Loucy (cell line): Measurements from ENCODE around the gene EGR4.
A peak's percentile ranks its signal among the peaks of the same experiment; 100 is the strongest.

Source experiments
- H2AFZ ChIP-seq: fragments of 200-600 bp; sonication (generic); 2 replicates; pipeline ENCODE4 v1.6.0; 2016; ENCODE audit warnings: antibody characterized with exemption, mild to moderate bottlenecking, low read length, moderate library complexity
- H3F3A ChIP-seq: fragments of 200-600 bp; 2 replicates; pipeline ENCODE4 v1.6.0; 2016; ENCODE audit warnings: antibody characterized with exemption, low read depth, mild to moderate bottlenecking
- H3K27me3 ChIP-seq: fragments of 200-600 bp; sonication (generic); 2 replicates; pipeline ENCODE4 v1.6.1; 2014; ENCODE audit warnings: low read length, mild to moderate bottlenecking; ENCODE audit not compliant: insufficient read depth, poor library complexity, severe bottlenecking
- H3K36me3 ChIP-seq: fragments of 200-600 bp; sonication (generic); 2 replicates; pipeline ENCODE4 v1.6.1; 2016; ENCODE audit warnings: low read length; ENCODE audit not compliant: insufficient read depth
- H3K4me1 ChIP-seq: fragments of 200-600 bp; sonication (generic); 2 replicates; pipeline ENCODE4 v1.5.1; 2014; ENCODE audit warnings: low read length, mild to moderate bottlenecking; ENCODE audit not compliant: insufficient read depth, poor library complexity, severe bottlenecking
- H3K4me2 ChIP-seq: fragments of 200-600 bp; sonication (generic); 2 replicates; pipeline ENCODE4 v1.6.0; 2014; ENCODE audit warnings: antibody characterized with exemption, low read length, low read depth, mild to moderate bottlenecking; ENCODE audit not compliant: poor library complexity, severe bottlenecking
- H3K4me3 ChIP-seq: fragments of 200-600 bp; sonication (generic); 2 replicates; pipeline ENCODE4 v1.5.1; 2014; ENCODE audit warnings: low read length, mild to moderate bottlenecking, mixed read lengths; ENCODE audit not compliant: poor library complexity, severe bottlenecking
- H3K79me2 ChIP-seq: fragments of 200-600 bp; sonication (generic); 2 replicates; pipeline ENCODE4 v1.6.1; 2014; ENCODE audit warnings: low read length; ENCODE audit not compliant: insufficient read depth
- H3K9ac ChIP-seq: fragments of 200-600 bp; sonication (generic); 2 replicates; pipeline ENCODE4 v1.6.0; 2014; ENCODE audit warnings: mild to moderate bottlenecking, low read depth, low read length, moderate library complexity; ENCODE audit not compliant: poor library complexity, severe bottlenecking
- H3K9me2 ChIP-seq: fragments of 200-600 bp; sonication (generic); replicated peaks from 2 replicates; pipeline ENCODE4 v1.6.1; 2016; ENCODE audit warnings: low read depth, low read length, mixed read lengths
- H3K9me3 ChIP-seq: fragments of 200-600 bp; sonication (generic); 2 replicates; pipeline ENCODE4 v1.6.1; 2014; ENCODE audit warnings: mild to moderate bottlenecking, antibody characterized with exemption, low read length, low read depth; ENCODE audit not compliant: insufficient read depth
- H4K20me1 ChIP-seq: fragments of 200-600 bp; sonication (generic); 2 replicates; pipeline ENCODE4 v1.6.0; 2014; ENCODE audit warnings: antibody characterized with exemption, low read length, mild to moderate bottlenecking; ENCODE audit not compliant: insufficient read depth, poor library complexity, severe bottlenecking
- CTCF ChIP-seq: fragments of 200-600 bp; sonication (generic); conservative IDR thresholded peaks from 2 replicates; pipeline ENCODE4 v1.5.1; 2014; ENCODE audit warnings: mild to moderate bottlenecking, antibody characterized with exemption, low read length
- EZH2phosphoT487 ChIP-seq: fragments of 200-600 bp; IDR thresholded peaks from 2 replicates; pipeline ENCODE4 v1.6.1; 2018; ENCODE audit warnings: antibody characterized with exemption, mild to moderate bottlenecking, moderate library complexity, borderline replicate concordance

EGR4 gene

DNA sequence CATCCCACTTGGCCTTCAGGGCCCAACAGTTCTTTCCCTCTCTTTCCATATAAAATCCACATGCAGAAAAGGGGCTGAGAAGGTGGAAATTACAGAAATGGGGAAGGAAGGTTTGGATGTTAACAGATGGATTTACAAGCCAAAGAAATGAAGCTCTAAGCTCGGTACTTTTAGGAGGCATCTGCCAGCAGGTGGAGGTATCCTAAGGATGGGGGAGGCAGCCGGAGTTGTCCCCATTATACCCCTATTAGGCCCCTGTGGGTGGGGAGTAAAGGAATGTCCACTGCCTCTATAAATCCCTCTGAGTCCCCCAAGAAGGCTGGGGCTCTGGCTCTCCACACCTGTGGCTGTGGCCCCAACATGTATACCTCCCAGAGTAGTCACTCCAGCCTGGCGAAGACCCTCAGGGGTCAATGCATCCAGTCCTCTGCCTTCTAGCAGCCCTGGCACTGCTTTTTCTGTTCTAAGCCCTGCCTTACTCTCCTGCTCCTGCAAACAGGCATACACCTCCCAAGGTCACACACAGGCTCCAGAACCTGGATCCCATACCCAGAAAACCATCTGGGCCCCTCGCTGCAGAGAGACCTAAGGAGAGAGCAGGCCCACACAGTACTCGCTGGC is 10.3 kb downstream of the EGR4 start:
- H3K9me2 ChIP-seq = no peaks in the 10 kb centered on the region
- peak overlapping the region; percentile 97 for H3K4me2 ChIP-seq
- H3K9me3 ChIP-seq = no peaks in the 10 kb centered on the region
- TF ChIP-seq CTCF (peak; percentile 23), EZH2phosphoT487 (no peak)
- H3K9ac ChIP-seq = peak overlapping the region; percentile 91
- H4K20me1 ChIP-seq = peaks cover 51% of the 10 kb centered on the region
- no peaks in the 10 kb centered on the region for H3K27me3 ChIP-seq
- peaks cover 55% of the 10 kb centered on the region for H3K4me1 ChIP-seq
- H3F3A ChIP-seq = peaks cover 8% of the 10 kb centered on the region; the same call in 1 of the 2 replicates
- H3K79me2 ChIP-seq = peaks cover 60% of the 10 kb centered on the region
- no peak overlapping the region for H2AFZ ChIP-seq
- H3K4me3 ChIP-seq = peak overlapping the region; percentile 86
- no peaks in the 10 kb centered on the region for H3K36me3 ChIP-seq

GRCh38 chr2:73281244-73281643 is 12.1 kb downstream of the EGR4 start:
- TF ChIP-seq EZH2phosphoT487 (no peak), CTCF (no peak)
- no peaks in the 10 kb centered on the region for H3K36me3 ChIP-seq
- peak overlapping the region; percentile 16 for H3K4me3 ChIP-seq
- peaks cover 60% of the 10 kb centered on the region for H4K20me1 ChIP-seq
- no peak overlapping the region for H3K9ac ChIP-seq
- peaks cover 55% of the 10 kb centered on the region for H3K4me1 ChIP-seq
- H2AFZ ChIP-seq = no peak overlapping the region
- H3F3A ChIP-seq = peaks cover 8% of the 10 kb centered on the region; the same call in 1 of the 2 replicates
- no peaks in the 10 kb centered on the region for H3K9me2 ChIP-seq
- H3K9me3 ChIP-seq = no peaks in the 10 kb centered on the region
- H3K79me2 ChIP-seq = peaks cover 78% of the 10 kb centered on the region
- H3K4me2 ChIP-seq = peak overlapping the region; percentile 97
- no peaks in the 10 kb centered on the region for H3K27me3 ChIP-seq

- Histone ChIP-seq H3K4me2 (peak overlapping the region; percentile 97), H3F3A (peaks cover 1% of the 10 kb centered on the region; the same call in 1 of the 2 replicates)
These were observed 13.5 kb downstream of the EGR4 start for GRCh38 chr2:73279852-73280251.

More at GRCh38 chr2:73279852-73280251, 13.5 kb downstream of the EGR4 start:
- Histone ChIP-seq H3K9me2 (no peaks in the 10 kb centered on the region), H3K79me2 (peaks cover 81% of the 10 kb centered on the region), H3K9ac (no peak overlapping the region), H3K9me3 (no peaks in the 10 kb centered on the region), H4K20me1 (peaks cover 60% of the 10 kb centered on the region), H2AFZ (no peak overlapping the region), H3K4me3 (no peak overlapping the region), H3K36me3 (no peaks in the 10 kb centered on the region), H3K27me3 (no peaks in the 10 kb centered on the region), H3K4me1 (peaks cover 46% of the 10 kb centered on the region)
- TF ChIP-seq EZH2phosphoT487 (no peak), CTCF (no peak)
